GM19239 (cell line): ENCODE results near the gene CASP10.
"Not testable (repeated sequence)": the region's sequence is repeated elsewhere in the genome, so short reads cannot be mapped to it uniquely, and the experiment has no call there.

Experiments used
- DNase-seq: peaks from one replicate; pipeline ENCODE4 v3.0.0; 2011; ENCODE audit warnings: low spot score; ENCODE audit not compliant: insufficient read length
- FAIRE-seq: peaks from 2 replicates; lab custom pipeline; 2011; peaks lifted over from hg19 to GRCh38; lab: Jason Lieb, UNC

The CASP10 gene

DNA sequence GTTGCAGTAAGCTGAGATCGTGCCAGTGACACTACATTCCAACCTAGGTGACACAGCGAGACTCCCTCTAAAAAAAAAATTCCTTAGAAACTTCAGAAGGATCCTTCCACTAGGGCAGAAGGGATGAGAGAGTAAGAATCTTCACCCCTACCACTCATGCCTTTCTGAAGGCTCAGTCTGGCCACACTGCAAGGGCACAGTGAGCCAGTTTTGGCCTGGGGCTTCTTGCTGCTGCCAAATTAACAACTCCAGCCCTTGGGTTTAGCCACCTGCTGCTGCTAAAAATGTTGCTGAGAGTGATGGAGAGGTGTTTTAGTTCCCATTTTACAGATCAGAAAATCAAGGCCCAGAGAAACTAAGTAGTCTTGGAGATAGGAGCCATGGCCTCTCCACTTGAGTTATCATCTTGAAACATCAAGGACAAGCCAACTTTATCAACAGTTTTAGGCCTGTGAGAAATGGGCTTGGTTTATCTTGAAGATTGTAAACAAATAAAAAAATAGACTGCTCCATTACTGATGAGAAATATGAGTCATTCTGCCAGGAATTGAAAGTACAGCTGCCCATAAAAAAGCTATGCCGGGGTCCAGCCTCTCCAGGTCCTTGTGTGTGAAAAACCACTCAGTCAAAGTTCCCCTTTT lies 45.5 kb downstream of the CASP10 start:
- FAIRE-seq = no peak
- DNase-seq = no peak

GRCh38 chr2:201228912-201229290 lies 46.0 kb downstream of the CASP10 start:
- FAIRE-seq = peak; percentile 8
- no peak for DNase-seq

- peak; percentile 92 for FAIRE-seq
- peak; percentile 64 for DNase-seq
Observed at GRCh38 chr2:201231781-201232466, 49.0 kb downstream of the CASP10 start.

- FAIRE-seq = no peak
- no peak for DNase-seq
Observed at GRCh38 chr2:201232467-201232815, 49.5 kb downstream of the CASP10 start.

DNA sequence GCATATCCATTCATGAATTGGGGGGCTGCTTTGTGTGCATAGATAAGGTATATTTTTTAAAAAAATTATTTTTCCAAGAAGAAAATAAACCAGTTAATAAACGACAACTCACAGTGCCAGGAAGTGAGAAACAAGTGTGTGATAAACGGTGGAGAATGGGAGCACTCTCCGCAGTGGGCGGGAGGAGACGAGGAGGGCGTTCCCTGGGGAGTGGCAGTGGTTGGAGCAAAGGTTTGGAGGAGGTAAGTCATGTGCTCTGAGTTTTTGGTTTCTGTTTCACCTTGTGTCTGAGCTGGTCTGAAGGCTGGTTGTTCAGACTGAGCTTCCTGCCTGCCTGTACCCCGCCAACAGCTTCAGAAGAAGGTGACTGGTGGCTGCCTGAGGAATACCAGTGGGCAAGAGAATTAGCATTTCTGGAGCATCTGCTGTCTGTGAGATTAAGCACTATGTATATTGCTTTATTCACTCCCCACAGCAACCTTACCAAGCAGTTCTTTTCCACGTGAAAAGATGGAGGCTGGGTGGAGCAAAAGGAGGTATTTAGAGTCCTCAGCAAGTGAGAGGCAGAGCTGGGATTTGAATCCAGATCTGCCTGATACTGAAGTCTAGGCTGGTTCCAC lies 50.4 kb downstream of the CASP10 start:
- peak; percentile 99 for FAIRE-seq

GRCh38 chr2:201233812-201234662 lies 51.1 kb downstream of the CASP10 start:
- peak; percentile 26 for FAIRE-seq

More for the DNA sequence above, 50.4 kb downstream of the CASP10 start:
- peak; percentile 60 for DNase-seq

DNA sequence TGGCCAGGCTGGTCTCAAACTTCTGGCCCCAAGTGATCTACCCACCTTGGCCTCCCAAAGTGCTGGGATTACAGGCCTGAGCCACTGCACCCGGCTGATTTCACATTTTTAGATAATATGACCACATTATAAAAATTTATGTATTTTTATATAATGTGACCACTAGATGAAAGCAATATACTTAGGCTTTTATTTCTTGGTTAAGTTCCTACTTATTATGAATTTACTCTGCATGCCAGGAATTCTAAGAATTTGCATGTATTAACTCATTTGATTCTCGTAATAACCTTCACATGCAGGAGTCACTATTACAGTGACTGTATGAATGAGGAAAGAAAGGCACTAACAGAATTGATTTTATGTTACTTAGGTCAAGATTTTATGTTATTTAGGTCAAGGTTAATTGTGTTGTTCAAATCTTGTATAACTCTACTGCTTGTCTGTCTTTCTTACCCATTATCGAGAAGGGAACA lies 51.8 kb downstream of the CASP10 start:
- no peak for DNase-seq
- no peak for FAIRE-seq

More at GRCh38 chr2:201233812-201234662, 51.1 kb downstream of the CASP10 start:
- DNase-seq = no peak

GRCh38 chr2:201235860-201236811 lies 53.2 kb downstream of the CASP10 start:
- DNase-seq (no peak), FAIRE-seq (peak; percentile 94)

GRCh38 chr2:201237486-201238123 lies 54.7 kb downstream of the CASP10 start:
- DNase-seq (no peak), FAIRE-seq (no peak)

- not testable (repeated sequence) for FAIRE-seq, DNase-seq
Observed at GRCh38 chr2:201239167-201239935, 56.4 kb downstream of the CASP10 start.

DNA sequence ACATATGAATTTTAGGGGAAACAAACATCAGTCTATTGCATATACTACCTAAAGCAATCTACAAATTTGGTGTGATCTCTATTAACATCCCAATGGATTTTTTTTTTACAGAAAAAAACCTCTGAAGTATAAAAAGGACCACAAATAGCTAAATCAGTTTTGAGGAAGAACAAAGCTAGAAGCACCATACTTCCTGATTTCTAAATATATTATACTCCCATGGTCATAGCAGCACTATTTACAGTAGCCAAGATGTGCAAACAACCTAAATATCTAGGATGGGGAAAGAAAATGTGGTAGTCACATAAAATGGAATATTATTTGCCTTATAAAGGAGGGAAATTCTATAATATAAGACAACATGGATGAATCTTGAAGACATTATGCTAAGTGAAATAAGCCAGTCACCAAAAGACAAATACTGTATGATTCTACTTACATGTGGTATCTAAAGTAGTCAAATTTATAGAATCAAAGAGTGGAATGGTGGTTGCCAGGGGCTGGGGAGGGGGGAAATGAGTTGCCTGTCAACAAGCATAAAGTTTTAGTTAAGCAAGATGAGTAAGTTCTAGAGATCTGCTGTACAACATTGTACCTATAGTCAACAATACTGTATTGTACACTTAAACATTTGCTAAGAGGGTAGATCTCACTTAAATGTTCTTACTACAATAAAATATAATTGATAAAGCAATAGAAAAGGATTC lies 59.8 kb downstream of the CASP10 start:
- no peak for DNase-seq
- no peak for FAIRE-seq

DNA sequence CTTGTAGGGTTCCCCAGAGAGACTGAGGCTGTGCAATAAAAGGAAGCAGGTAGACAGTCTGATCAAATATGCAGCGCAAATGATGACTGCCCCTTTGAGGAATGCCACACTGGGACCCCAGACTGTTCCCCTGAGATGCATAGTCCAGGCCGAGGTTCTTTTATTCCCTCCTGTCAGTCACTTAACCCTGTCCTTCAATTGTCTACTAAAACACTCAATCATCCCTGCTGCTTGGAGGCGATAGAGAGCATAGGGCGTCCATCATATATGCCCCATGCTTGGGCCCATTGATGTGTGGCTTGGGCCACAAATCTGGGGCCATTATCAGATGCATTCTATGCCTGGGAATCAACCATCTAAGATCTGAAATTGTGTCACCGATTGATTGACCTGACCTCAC lies 61.9 kb downstream of the CASP10 start:
- FAIRE-seq (no peak), DNase-seq (no peak)

- DNase-seq (no peak), FAIRE-seq (no peak)
Observed at GRCh38 chr2:201246280-201246679, 63.3 kb downstream of the CASP10 start.

DNA sequence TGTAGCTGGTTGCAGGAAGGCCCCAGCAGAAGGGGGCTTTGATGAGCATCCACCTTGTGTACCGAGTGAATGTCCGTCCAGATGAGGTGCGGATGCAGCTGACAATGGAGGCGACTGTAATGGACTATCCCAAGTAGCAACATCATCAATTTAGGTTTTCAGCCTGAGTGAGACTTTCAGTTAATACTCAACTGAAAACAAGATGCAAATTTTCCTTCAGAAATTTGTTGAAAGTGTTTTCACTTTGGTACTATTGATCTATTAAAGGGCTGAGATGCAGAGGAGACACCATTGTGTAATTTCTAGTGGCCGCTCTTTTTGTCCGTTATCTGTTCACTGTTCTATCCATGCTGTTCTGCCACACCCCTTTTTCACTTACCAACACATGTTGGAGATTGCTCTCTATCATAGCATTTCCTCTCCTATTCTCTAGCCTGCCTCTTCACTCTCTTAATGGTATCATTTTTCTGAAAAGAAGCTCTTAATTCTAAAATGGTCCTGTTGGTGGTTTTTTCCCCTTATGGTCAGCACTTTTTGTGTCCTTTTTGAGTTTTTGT lies 65.4 kb downstream of the CASP10 start:
- no peak for DNase-seq
- peak; percentile 90 for FAIRE-seq

GRCh38 chr2:201249889-201250288 lies 66.9 kb downstream of the CASP10 start:
- DNase-seq (no peak), FAIRE-seq (no peak)

DNA sequence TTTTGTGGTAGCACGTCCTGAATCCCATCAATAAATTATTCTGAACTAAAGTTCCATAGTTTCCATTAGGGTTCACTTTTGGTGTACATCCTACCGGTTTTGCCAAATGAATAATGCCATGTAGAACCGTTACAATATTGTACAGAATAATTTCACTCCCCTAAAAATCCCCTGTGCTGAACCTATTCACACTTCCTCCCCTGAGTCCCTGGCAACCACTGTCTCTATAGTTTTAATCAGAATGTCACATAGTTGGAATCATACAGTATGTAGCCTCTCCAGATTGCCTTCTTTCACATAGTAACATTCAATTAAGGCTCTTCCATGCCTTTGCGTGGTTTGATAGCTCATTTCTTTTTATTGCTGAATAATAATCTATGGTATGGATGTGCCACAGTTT lies 67.8 kb downstream of the CASP10 start:
- DNase-seq (no peak), FAIRE-seq (no peak)

- DNase-seq (no peak), FAIRE-seq (no peak)
Observed at GRCh38 chr2:201254081-201254730, 71.3 kb downstream of the CASP10 start.
